Smooth muscle cell (in vitro differentiated cells): ENCODE measurements around the gene NOM1. TPM values are rescaled to one million over a fixed set of nuclear protein-coding genes. Genes with fewer than 3 reads are reported as not detected.
A peak's percentile ranks its signal among the peaks of the same experiment; 100 is the strongest.

Source experiments
- DNase-seq: peaks from one replicate; lab custom pipeline; 2025; ENCODE audit not compliant: unreplicated experiment; lab: John Stamatoyannopoulos, UW
- H2AFZ ChIP-seq: fragments of 200-600 bp; sonication (generic); 2 replicates; pipeline ENCODE4 v1.6.0; 2016; ENCODE audit warnings: antibody characterized with exemption, low read depth, mild to moderate bottlenecking
- H3F3A ChIP-seq: fragments of 200-600 bp; sonication (generic); 2 replicates; pipeline ENCODE4 v1.6.0; 2017; ENCODE audit warnings: antibody characterized with exemption, low read depth
- H3K27ac ChIP-seq: fragments of 200-600 bp; sonication (generic); 2 replicates; pipeline ENCODE4 v1.5.1; 2016; ENCODE audit warnings: low read depth, mild to moderate bottlenecking
- H3K27me3 ChIP-seq: fragments of 200-600 bp; sonication (generic); 2 replicates; pipeline ENCODE4 v1.6.1; 2016; ENCODE audit warnings: low read depth, mild to moderate bottlenecking
- H3K36me3 ChIP-seq: fragments of 200-600 bp; sonication (generic); 2 replicates; pipeline ENCODE4 v1.5.1; 2016; ENCODE audit warnings: low read depth
- H3K4me1 ChIP-seq: fragments of 200-600 bp; sonication (generic); 2 replicates; pipeline ENCODE4 v1.5.1; 2016; ENCODE audit warnings: low read depth
- H3K4me2 ChIP-seq: fragments of 200-600 bp; sonication (generic); 2 replicates; pipeline ENCODE4 v1.6.0; 2016; ENCODE audit warnings: mild to moderate bottlenecking
- H3K4me3 ChIP-seq: fragments of 200-600 bp; sonication (generic); 2 replicates; pipeline ENCODE4 v1.5.1; 2016; ENCODE audit warnings: mild to moderate bottlenecking
- H3K79me2 ChIP-seq: fragments of 200-600 bp; sonication (generic); 2 replicates; pipeline ENCODE4 v1.6.0; 2016; ENCODE audit warnings: low read depth, mild to moderate bottlenecking
- H3K9ac ChIP-seq: fragments of 200-600 bp; sonication (generic); 2 replicates; pipeline ENCODE4 v1.6.0; 2016; ENCODE audit warnings: low read depth
- H3K9me3 ChIP-seq: fragments of 200-600 bp; sonication (generic); replicated peaks from 2 replicates; pipeline ENCODE4 v1.5.1; 2016; ENCODE audit warnings: low read depth
- H4K20me1 ChIP-seq: fragments of 200-600 bp; sonication (generic); 2 replicates; pipeline ENCODE4 v1.6.0; 2016; ENCODE audit warnings: low read depth
- CTCF ChIP-seq: fragments of 200-600 bp; sonication (generic); IDR thresholded peaks from 2 replicates; pipeline ENCODE4 v1.5.1; 2017; ENCODE audit warnings: borderline replicate concordance, mild to moderate bottlenecking, antibody characterized with exemption; ENCODE audit not compliant: insufficient read depth, poor library complexity, severe bottlenecking
- WGBS: methylation state at CpG from one replicate; pipeline ENCODE4 v1.1.7; 2016; ENCODE audit warnings: low lambda C conversion rate; 5-methylcytosine and 5-hydroxymethylcytosine counted together
- polyA plus RNA-seq: library from polyadenylated mRNA; unstranded; fragments of >200 nt; fragmentation: Nextera tagmentation; extraction: Ambion mirVana; gene quantifications from 2 replicates; pipeline ENCODE4 v1.2.1, GENCODE V29; 2016
- total RNA-seq: library from RNA; depleted of rRNA; stranded (reverse); fragments of >200 nt; gene quantifications from 2 replicates; pipeline ENCODE4 v1.2.3, GENCODE V29; 2014

The NOM1 gene
- total and polyA plus RNA-seq, 2 experiments from 2014 or later = 9.7 to 11.4 TPM

- H3K4me2 ChIP-seq = no peak overlapping the region
- no peak overlapping the region for H3K4me3 ChIP-seq
- no peaks in the 10 kb centered on the region for H3K79me2 ChIP-seq
- 5% methylated on average over 48 of the region's 49 CpGs for WGBS
- H3K9ac ChIP-seq = no peak overlapping the region
- H3K27me3 ChIP-seq = peaks cover 97% of the 10 kb centered on the region
- no peaks in the 10 kb centered on the region for H3K4me1 ChIP-seq
- H3K9me3 ChIP-seq = no peaks in the 10 kb centered on the region
- DNase-seq = no peak
- H2AFZ ChIP-seq = no peak overlapping the region
- H4K20me1 ChIP-seq = no peaks in the 10 kb centered on the region
- H3F3A ChIP-seq = no peaks in the 10 kb centered on the region
- no peak overlapping the region for H3K27ac ChIP-seq
- H3K36me3 ChIP-seq = no peaks in the 10 kb centered on the region
- TF ChIP-seq CTCF = no peak
Measured at GRCh38 chr7:157009170-157009777, 59.8 kb downstream of the NOM1 start.

GRCh38 chr7:157009778-157010587, 60.5 kb downstream of the NOM1 start:
- Histone ChIP-seq H3K4me2 (peak overlapping the region; percentile 81), H3K4me3 (peak overlapping the region; percentile 50), H3K4me1 (no peaks in the 10 kb centered on the region)

GRCh38 chr7:157010588-157011332, 61.2 kb downstream of the NOM1 start, which contains the start of gene MNX1:
Gene MNX1, minus strand, starts transcription at chr7:157010663. Its CDS starts 313 bp downstream, at chr7:157010350.
- H3K27me3 ChIP-seq = peaks cover 97% of the 10 kb centered on the region
- H3K9me3 ChIP-seq = no peaks in the 10 kb centered on the region
- 1% methylated on average over 62 of the region's 87 CpGs for WGBS
- H4K20me1 ChIP-seq = no peaks in the 10 kb centered on the region
- H3K9ac ChIP-seq = no peak within 1 kb of the TSS
- H3K79me2 ChIP-seq = no peaks in the 10 kb centered on the region
- H3K4me3 ChIP-seq = peak within 1 kb of the TSS; percentile 50
- no peaks in the 10 kb centered on the region for H3K4me1 ChIP-seq
- H3K27ac ChIP-seq = no peak within 1 kb of the TSS
- no peak within 1 kb of the TSS for H2AFZ ChIP-seq
- DNase-seq = no peak
- H3F3A ChIP-seq = no peaks in the 10 kb centered on the region
- no peak for TF ChIP-seq CTCF
- H3K36me3 ChIP-seq = no peaks in the 10 kb centered on the region
- peak within 1 kb of the TSS; percentile 81 for H3K4me2 ChIP-seq

More at GRCh38 chr7:157009778-157010587, 60.5 kb downstream of the NOM1 start:
- Histone ChIP-seq H3K9me3 (no peaks in the 10 kb centered on the region), H3K9ac (no peak overlapping the region), H3K27ac (no peak overlapping the region), H3K36me3 (no peaks in the 10 kb centered on the region), H4K20me1 (no peaks in the 10 kb centered on the region), H2AFZ (no peak overlapping the region), H3K27me3 (peaks cover 97% of the 10 kb centered on the region), H3F3A (no peaks in the 10 kb centered on the region), H3K79me2 (no peaks in the 10 kb centered on the region)
- no peak for DNase-seq
- no peak for TF ChIP-seq CTCF
- WGBS = 2% methylated on average over 50 of the region's 130 CpGs
